Measurements from ENCODE around the gene CDH23. TPM values are rescaled to one million over a fixed set of nuclear protein-coding genes. Genes with fewer than 3 reads are reported as not detected.

The CDH23 gene
- total RNA-seq, 4 donors from 2014 or later, result 0.57 to 5.9 (median 1.0) TPM

DNA sequence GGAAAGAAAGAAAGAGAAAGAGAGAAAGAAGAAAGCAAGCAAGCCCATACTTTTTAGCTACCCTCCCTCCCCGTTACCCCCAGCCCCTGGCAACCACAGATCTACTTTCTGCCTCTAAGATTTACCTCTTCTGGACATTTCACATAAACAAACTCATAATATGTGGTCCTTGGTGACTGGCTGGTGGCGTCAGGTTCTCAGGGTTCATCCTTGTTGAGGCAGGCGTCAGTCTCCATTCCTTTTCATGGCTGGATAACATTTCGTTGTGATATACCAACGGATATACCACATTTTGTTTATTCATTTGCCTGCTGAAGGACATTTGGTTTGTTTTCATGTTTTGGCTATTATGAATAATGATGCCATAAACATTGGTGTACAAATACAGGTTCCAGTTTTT lies 30.5 kb downstream of the CDH23 start:
- H3K27ac ChIP-seq, result no peak overlapping the region
- WGBS, 2 donors, result 60 to 82% methylated on average over 5 of the region's 5 CpGs

GRCh38 chr10:71429304-71429703 lies 32.6 kb downstream of the CDH23 start:
- 81 to 89% methylated on average over 7 of the region's 8 CpGs for WGBS, 2 donors
- H3K4me1 ChIP-seq, result peaks cover 0 to 11% (median 0%) of the 10 kb centered on the region in 3 donors
- H3K27ac ChIP-seq, result no peak overlapping the region
- intact Hi-C loops (cut with DNase I), result no loop called here
- no peak for TF ChIP-seq POLR2A (IDR thresholded peaks at IDR 0.05)
- TF ChIP-seq, protein P1, sequence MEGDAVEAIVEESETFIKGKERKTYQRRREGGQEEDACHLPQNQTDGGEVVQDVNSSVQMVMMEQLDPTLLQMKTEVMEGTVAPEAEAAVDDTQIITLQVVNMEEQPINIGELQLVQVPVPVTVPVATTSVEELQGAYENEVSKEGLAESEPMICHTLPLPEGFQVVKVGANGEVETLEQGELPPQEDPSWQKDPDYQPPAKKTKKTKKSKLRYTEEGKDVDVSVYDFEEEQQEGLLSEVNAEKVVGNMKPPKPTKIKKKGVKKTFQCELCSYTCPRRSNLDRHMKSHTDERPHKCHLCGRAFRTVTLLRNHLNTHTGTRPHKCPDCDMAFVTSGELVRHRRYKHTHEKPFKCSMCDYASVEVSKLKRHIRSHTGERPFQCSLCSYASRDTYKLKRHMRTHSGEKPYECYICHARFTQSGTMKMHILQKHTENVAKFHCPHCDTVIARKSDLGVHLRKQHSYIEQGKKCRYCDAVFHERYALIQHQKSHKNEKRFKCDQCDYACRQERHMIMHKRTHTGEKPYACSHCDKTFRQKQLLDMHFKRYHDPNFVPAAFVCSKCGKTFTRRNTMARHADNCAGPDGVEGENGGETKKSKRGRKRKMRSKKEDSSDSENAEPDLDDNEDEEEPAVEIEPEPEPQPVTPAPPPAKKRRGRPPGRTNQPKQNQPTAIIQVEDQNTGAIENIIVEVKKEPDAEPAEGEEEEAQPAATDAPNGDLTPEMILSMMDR (IDR thresholded peaks at IDR 0.05), result no peak
- no peaks in the 10 kb centered on the region for H3K36me3 ChIP-seq
- DNase-seq, result no peak
- H3K4me3 ChIP-seq, result no peak overlapping the region
- H3K9me3 ChIP-seq, result no peaks in the 10 kb centered on the region
- no peaks in the 10 kb centered on the region for H3K27me3 ChIP-seq

More for the DNA sequence above, 30.5 kb downstream of the CDH23 start:
- no peak for TF ChIP-seq POLR2A (IDR thresholded peaks at IDR 0.05)
- TF ChIP-seq, protein P1 (IDR thresholded peaks at IDR 0.05), result no peak
- Histone ChIP-seq H3K36me3 (no peaks in the 10 kb centered on the region), H3K27me3 (no peaks in the 10 kb centered on the region), H3K9me3 (no peaks in the 10 kb centered on the region), H3K4me3 (no peak overlapping the region), H3K4me1 (peaks cover 0 to 10% (median 0%) of the 10 kb centered on the region in 3 donors)
- intact Hi-C loops (cut with DNase I), result no loop called here
- DNase-seq, result no peak

- WGBS, 2 donors, result 87 to 91% methylated on average over 2 of the region's 2 CpGs
- no peak for DNase-seq
- H3K27me3 ChIP-seq, result no peaks in the 10 kb centered on the region
- no peak overlapping the region for H3K4me3 ChIP-seq
- TF ChIP-seq, protein P1 (IDR thresholded peaks at IDR 0.05), result no peak
- no peak for TF ChIP-seq POLR2A (IDR thresholded peaks at IDR 0.05)
- no peak overlapping the region for H3K27ac ChIP-seq
- intact Hi-C loops (cut with DNase I), result no loop called here
- H3K36me3 ChIP-seq, result no peaks in the 10 kb centered on the region
- peaks cover 0 to 15% (median 0%) of the 10 kb centered on the region in 3 donors for H3K4me1 ChIP-seq
- H3K9me3 ChIP-seq, result no peaks in the 10 kb centered on the region
Measured at GRCh38 chr10:71429929-71430328, 33.2 kb downstream of the CDH23 start.

DNA sequence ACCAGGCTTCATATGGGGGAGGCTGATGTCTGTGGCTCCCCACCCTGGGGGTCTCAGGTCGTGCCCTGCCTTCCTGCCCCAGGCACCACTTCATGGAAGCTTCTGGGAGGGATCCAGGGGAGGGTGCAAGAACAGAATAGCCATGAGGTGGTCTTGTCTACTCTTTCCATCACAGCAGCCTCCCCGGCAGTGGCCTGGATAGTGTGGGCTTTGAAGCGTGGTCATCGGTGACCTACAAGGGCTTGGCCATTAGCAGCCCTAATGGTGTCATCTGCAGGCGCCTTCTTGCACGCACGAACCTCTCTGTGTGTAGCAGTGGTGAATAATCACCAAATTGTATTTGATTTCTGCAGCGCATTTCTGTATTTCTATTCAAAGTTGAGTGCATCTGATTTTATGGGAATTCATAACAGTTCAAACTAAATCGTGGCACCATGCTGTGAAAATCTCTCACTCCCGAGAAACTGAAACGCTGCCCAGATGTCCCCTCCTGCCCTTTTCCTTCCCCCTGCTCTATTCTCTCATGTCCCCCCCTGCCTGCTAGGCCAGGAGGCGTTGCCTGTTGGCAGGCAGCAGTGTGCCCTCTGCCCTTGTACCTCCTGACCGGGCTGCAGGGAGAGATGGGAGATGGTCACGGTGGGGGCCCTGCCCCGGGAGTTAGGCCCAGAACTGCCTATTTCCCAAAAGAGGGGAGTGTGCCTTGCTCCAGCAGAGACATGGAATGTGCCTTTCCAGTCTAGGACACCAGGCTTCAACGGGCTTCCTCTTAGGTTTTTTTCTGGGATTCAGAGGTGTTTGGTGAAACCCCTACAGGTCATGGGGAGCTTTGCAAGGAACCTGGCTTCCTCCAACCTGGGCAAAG lies 34.8 kb downstream of the CDH23 start:
- H3K27ac ChIP-seq, result no peak overlapping the region
- no peak for TF ChIP-seq POLR2A (IDR thresholded peaks at IDR 0.05)
- TF ChIP-seq, protein P1 (IDR thresholded peaks at IDR 0.05), result no peak
- H3K4me3 ChIP-seq, result no peak overlapping the region
- no peaks in the 10 kb centered on the region for H3K27me3 ChIP-seq
- intact Hi-C loops (cut with DNase I), result no loop called here
- H3K36me3 ChIP-seq, result no peaks in the 10 kb centered on the region
- 63 to 72% methylated on average over 11 to 12 of the region's 16 CpGs for WGBS, 2 donors
- H3K9me3 ChIP-seq, result no peaks in the 10 kb centered on the region
- H3K4me1 ChIP-seq, result peaks cover 0 to 27% (median 3%) of the 10 kb centered on the region in 3 donors
- no peak for DNase-seq

GRCh38 chr10:71432101-71432905 lies 35.6 kb downstream of the CDH23 start:
- H3K4me3 ChIP-seq, result no peak overlapping the region
- TF ChIP-seq, protein P1 (IDR thresholded peaks at IDR 0.05), result no peak
- TF ChIP-seq POLR2A (IDR thresholded peaks at IDR 0.05), result no peak
- H3K4me1 ChIP-seq, result peaks cover 0 to 27% (median 3%) of the 10 kb centered on the region in 3 donors
- no peaks in the 10 kb centered on the region for H3K27me3 ChIP-seq
- no peaks in the 10 kb centered on the region for H3K36me3 ChIP-seq
- intact Hi-C loops (cut with DNase I), result no loop called here
- no peak overlapping the region for H3K27ac ChIP-seq
- no peak for DNase-seq
- no peaks in the 10 kb centered on the region for H3K9me3 ChIP-seq
- WGBS, 2 donors, result 60 to 65% methylated on average over 9 to 10 of the region's 15 CpGs
